ENCODE data around the gene BEAN1. TPM values are rescaled to one million over a fixed set of nuclear protein-coding genes. Genes with fewer than 3 reads are reported as not detected.

BEAN1 gene
- total and polyA plus RNA-seq, 5 donors from 2014 or later: 0.07 to 0.17 TPM; not detected in 3

- no peak overlapping the region for H3K27ac ChIP-seq (ENCODE audit: insufficient read depth, low read length, poor library complexity, severe bottlenecking)
- ATAC-seq (ENCODE audit: low read depth in 2 of 2) (no peak), DNase-seq (no peak)
- H3K36me3 ChIP-seq (ENCODE audit: control insufficient read depth, insufficient read depth, low read length): no peaks in the 10 kb centered on the region
- Mint-ChIP-seq H3K4me3 (no peak overlapping the region), H3K27ac (no peak overlapping the region), H3K9me3 (no peaks in the 10 kb centered on the region), H3K36me3 (no peaks in the 10 kb centered on the region), H3K4me1 (no peaks in the 10 kb centered on the region), H3K27me3 (no peaks in the 10 kb centered on the region)
- H3K9me3 ChIP-seq (ENCODE audit: control insufficient read depth in 2 of 2, low read length in 2 of 2): no peaks in the 10 kb centered on the region
- H3K4me3 ChIP-seq (ENCODE audit: low read depth, low read length): no peak overlapping the region
- H3K27me3 ChIP-seq (ENCODE audit: control insufficient read depth, insufficient read depth, low read length): peaks cover under 1% of the 10 kb centered on the region
- no peaks in the 10 kb centered on the region for H3K4me1 ChIP-seq (ENCODE audit: control insufficient read depth, insufficient read depth, low read length, poor library complexity, severe bottlenecking)
Measured at GRCh38 chr16:66390346-66391108, 36.6 kb upstream of the BEAN1 start.

GRCh38 chr16:66391726-66392670, 35.1 kb upstream of the BEAN1 start:
- H3K36me3 ChIP-seq (ENCODE audit: control insufficient read depth, insufficient read depth, low read length): no peaks in the 10 kb centered on the region
- H3K27me3 Mint-ChIP-seq: no peaks in the 10 kb centered on the region
- H3K9me3 ChIP-seq (ENCODE audit: control insufficient read depth in 2 of 2, low read length in 2 of 2): no peaks in the 10 kb centered on the region
- H3K27ac ChIP-seq (ENCODE audit: insufficient read depth, low read length, poor library complexity, severe bottlenecking): no peak overlapping the region
- H3K4me3 Mint-ChIP-seq: no peak overlapping the region
- H3K9me3 Mint-ChIP-seq: no peaks in the 10 kb centered on the region
- H3K4me1 ChIP-seq (ENCODE audit: control insufficient read depth, insufficient read depth, low read length, poor library complexity, severe bottlenecking): no peaks in the 10 kb centered on the region
- ATAC-seq (ENCODE audit: low read depth in 2 of 2) (no peak), DNase-seq (no peak)
- no peaks in the 10 kb centered on the region for H3K36me3 Mint-ChIP-seq
- H3K4me3 ChIP-seq (ENCODE audit: low read depth, low read length): no peak overlapping the region
- peaks cover 2% of the 10 kb centered on the region for H3K27me3 ChIP-seq (ENCODE audit: control insufficient read depth, insufficient read depth, low read length)
- H3K4me1 Mint-ChIP-seq: no peaks in the 10 kb centered on the region
- H3K27ac Mint-ChIP-seq: no peak overlapping the region

GRCh38 chr16:66395806-66396555, 31.1 kb upstream of the BEAN1 start:
- Histone ChIP-seq H3K4me1 (ENCODE audit: control insufficient read depth, insufficient read depth, low read length, poor library complexity, severe bottlenecking) (no peaks in the 10 kb centered on the region), H3K27ac (ENCODE audit: insufficient read depth, low read length, poor library complexity, severe bottlenecking) (no peak overlapping the region), H3K9me3 (ENCODE audit: control insufficient read depth in 2 of 2, low read length in 2 of 2) (no peaks in the 10 kb centered on the region), H3K36me3 (ENCODE audit: control insufficient read depth, insufficient read depth, low read length) (no peaks in the 10 kb centered on the region), H3K27me3 (ENCODE audit: control insufficient read depth, insufficient read depth, low read length) (peaks cover 2% of the 10 kb centered on the region), H3K4me3 (ENCODE audit: low read depth, low read length) (no peak overlapping the region)
- H3K9me3 Mint-ChIP-seq: no peaks in the 10 kb centered on the region
- peaks cover 13% of the 10 kb centered on the region for H3K27me3 Mint-ChIP-seq
- H3K36me3 Mint-ChIP-seq: no peaks in the 10 kb centered on the region
- DNase-seq: no peak
- no peak for ATAC-seq (ENCODE audit: low read depth in 2 of 2)
- no peaks in the 10 kb centered on the region for H3K4me1 Mint-ChIP-seq
- H3K4me3 Mint-ChIP-seq: no peak overlapping the region
- no peak overlapping the region for H3K27ac Mint-ChIP-seq

GRCh38 chr16:66397736-66398433, 29.2 kb upstream of the BEAN1 start:
- no peak overlapping the region for H3K27ac ChIP-seq (ENCODE audit: insufficient read depth, low read length, poor library complexity, severe bottlenecking)
- H3K4me1 ChIP-seq (ENCODE audit: control insufficient read depth, insufficient read depth, low read length, poor library complexity, severe bottlenecking): no peaks in the 10 kb centered on the region
- Mint-ChIP-seq H3K9me3 (no peaks in the 10 kb centered on the region), H3K4me1 (no peaks in the 10 kb centered on the region), H3K27ac (no peak overlapping the region), H3K4me3 (no peak overlapping the region), H3K36me3 (no peaks in the 10 kb centered on the region), H3K27me3 (peaks cover 17% of the 10 kb centered on the region)
- DNase-seq: no peak
- peaks cover 2% of the 10 kb centered on the region for H3K27me3 ChIP-seq (ENCODE audit: control insufficient read depth, insufficient read depth, low read length)
- ATAC-seq (ENCODE audit: low read depth in 2 of 2): no peak
- no peaks in the 10 kb centered on the region for H3K36me3 ChIP-seq (ENCODE audit: control insufficient read depth, insufficient read depth, low read length)
- H3K9me3 ChIP-seq (ENCODE audit: control insufficient read depth in 2 of 2, low read length in 2 of 2): no peaks in the 10 kb centered on the region
- H3K4me3 ChIP-seq (ENCODE audit: low read depth, low read length): no peak overlapping the region

- no peaks in the 10 kb centered on the region for H3K9me3 Mint-ChIP-seq
- Histone ChIP-seq H3K36me3 (ENCODE audit: control insufficient read depth, insufficient read depth, low read length) (no peaks in the 10 kb centered on the region), H3K4me1 (ENCODE audit: control insufficient read depth, insufficient read depth, low read length, poor library complexity, severe bottlenecking) (no peaks in the 10 kb centered on the region), H3K4me3 (ENCODE audit: low read depth, low read length) (no peak overlapping the region), H3K9me3 (ENCODE audit: control insufficient read depth in 2 of 2, low read length in 2 of 2) (no peaks in the 10 kb centered on the region), H3K27ac (ENCODE audit: insufficient read depth, low read length, poor library complexity, severe bottlenecking) (no peak overlapping the region), H3K27me3 (ENCODE audit: control insufficient read depth, insufficient read depth, low read length) (peaks cover 2% of the 10 kb centered on the region)
- DNase-seq (no peak), ATAC-seq (ENCODE audit: low read depth in 2 of 2) (no peak)
- no peak overlapping the region for H3K27ac Mint-ChIP-seq
- peaks cover 18% of the 10 kb centered on the region for H3K27me3 Mint-ChIP-seq
- no peaks in the 10 kb centered on the region for H3K4me1 Mint-ChIP-seq
- no peaks in the 10 kb centered on the region for H3K36me3 Mint-ChIP-seq
- H3K4me3 Mint-ChIP-seq: no peak overlapping the region
Measured at GRCh38 chr16:66399031-66399430, 28.1 kb upstream of the BEAN1 start.

- Histone ChIP-seq H3K9me3 (ENCODE audit: control insufficient read depth in 2 of 2, low read length in 2 of 2) (peaks cover under 1 to 2% of the 10 kb centered on the region in 2 experiments), H3K4me3 (ENCODE audit: low read depth, low read length) (no peak overlapping the region), H3K4me1 (ENCODE audit: control insufficient read depth, insufficient read depth, low read length, poor library complexity, severe bottlenecking) (no peaks in the 10 kb centered on the region), H3K27me3 (ENCODE audit: control insufficient read depth, insufficient read depth, low read length) (peaks cover 2% of the 10 kb centered on the region), H3K36me3 (ENCODE audit: control insufficient read depth, insufficient read depth, low read length) (no peaks in the 10 kb centered on the region), H3K27ac (ENCODE audit: insufficient read depth, low read length, poor library complexity, severe bottlenecking) (no peak overlapping the region)
- Mint-ChIP-seq H3K27me3 (peaks cover 27% of the 10 kb centered on the region), H3K27ac (no peak overlapping the region), H3K4me1 (no peaks in the 10 kb centered on the region), H3K4me3 (peak overlapping the region in 1 of 4 donors; percentile 38), H3K9me3 (no peaks in the 10 kb centered on the region), H3K36me3 (no peaks in the 10 kb centered on the region)
- DNase-seq: no peak
- no peak for ATAC-seq (ENCODE audit: low read depth in 2 of 2)
Measured at GRCh38 chr16:66399930-66400329, 27.2 kb upstream of the BEAN1 start.
